Measurements from ENCODE around the gene ADAMTS2. TPM values are rescaled to one million over a fixed set of nuclear protein-coding genes. Genes with fewer than 3 reads are reported as not detected.

ADAMTS2 gene
- total RNA-seq, 1 donor from 2014 or later = 23.5 TPM

DNA sequence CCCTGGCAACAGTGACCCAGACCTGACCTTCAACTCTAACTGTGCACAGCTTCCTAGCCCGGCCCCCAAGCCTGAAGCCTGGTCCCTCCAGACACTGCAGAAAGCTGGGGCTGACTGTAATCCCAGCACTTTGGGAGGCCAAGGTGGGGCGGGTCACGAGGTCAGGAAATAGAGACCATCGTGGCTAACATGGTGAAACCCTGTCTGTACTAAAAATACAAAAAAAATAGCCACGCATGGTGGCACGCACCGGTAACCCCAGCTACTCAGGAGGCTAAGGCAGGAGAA is 35.9 kb downstream of the ADAMTS2 start:
- DNase-seq = peak; percentile 10
- Mint-ChIP-seq H3K27me3 (ENCODE audit: unreplicated experiment) (peaks cover 12% of the 10 kb centered on the region), H3K36me3 (ENCODE audit: unreplicated experiment) (peaks cover 23% of the 10 kb centered on the region), H3K9me3 (ENCODE audit: unreplicated experiment) (peaks cover 25% of the 10 kb centered on the region), H3K4me1 (ENCODE audit: low read depth, unreplicated experiment) (no peaks in the 10 kb centered on the region), H3K4me3 (ENCODE audit: unreplicated experiment) (no peak overlapping the region), H3K27ac (ENCODE audit: unreplicated experiment) (no peak overlapping the region)
- TF ChIP-seq, protein P1, sequence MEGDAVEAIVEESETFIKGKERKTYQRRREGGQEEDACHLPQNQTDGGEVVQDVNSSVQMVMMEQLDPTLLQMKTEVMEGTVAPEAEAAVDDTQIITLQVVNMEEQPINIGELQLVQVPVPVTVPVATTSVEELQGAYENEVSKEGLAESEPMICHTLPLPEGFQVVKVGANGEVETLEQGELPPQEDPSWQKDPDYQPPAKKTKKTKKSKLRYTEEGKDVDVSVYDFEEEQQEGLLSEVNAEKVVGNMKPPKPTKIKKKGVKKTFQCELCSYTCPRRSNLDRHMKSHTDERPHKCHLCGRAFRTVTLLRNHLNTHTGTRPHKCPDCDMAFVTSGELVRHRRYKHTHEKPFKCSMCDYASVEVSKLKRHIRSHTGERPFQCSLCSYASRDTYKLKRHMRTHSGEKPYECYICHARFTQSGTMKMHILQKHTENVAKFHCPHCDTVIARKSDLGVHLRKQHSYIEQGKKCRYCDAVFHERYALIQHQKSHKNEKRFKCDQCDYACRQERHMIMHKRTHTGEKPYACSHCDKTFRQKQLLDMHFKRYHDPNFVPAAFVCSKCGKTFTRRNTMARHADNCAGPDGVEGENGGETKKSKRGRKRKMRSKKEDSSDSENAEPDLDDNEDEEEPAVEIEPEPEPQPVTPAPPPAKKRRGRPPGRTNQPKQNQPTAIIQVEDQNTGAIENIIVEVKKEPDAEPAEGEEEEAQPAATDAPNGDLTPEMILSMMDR (IDR thresholded peaks at IDR 0.05; ENCODE audit: partially characterized antibody, unreplicated experiment) = no peak

DNA sequence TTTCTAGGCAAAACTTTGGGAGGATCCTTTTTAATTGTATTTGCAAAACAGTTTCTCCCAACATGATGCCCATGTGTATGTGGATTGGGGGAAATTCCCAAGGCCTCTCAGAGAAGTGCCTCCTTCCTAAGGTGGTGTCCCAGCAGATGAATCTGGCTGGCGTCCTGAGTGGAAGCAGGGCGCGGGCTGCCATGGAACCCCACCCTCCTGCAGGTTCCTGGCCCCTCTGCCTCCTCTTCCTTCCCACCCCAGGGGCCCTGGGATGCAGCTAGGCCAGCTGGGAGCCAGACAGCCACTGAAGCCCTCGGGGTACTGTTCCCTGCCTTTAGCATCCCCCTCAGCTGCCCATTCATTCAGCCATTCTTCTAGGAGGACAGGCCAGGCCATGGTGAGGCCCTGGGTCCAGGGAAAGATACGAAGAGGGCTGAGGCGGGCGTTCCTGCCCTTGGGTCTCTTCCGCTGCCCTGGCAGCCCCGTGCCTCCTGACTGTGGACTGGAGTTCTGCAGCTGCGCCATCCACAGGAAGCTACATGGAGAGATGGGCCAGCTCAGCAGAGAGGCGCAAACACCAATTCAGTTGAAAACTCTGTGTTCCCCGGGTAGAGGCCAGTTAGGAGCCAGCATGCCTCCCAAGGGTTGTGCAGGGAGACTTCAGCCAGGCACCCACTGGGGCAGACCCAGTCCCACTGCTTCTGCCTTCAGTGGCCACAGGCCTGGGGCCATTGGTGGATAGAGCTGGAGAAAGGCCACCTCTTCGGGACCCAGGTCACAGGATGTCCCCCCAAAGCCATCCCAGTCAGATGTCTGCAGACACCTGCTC is 36.5 kb downstream of the ADAMTS2 start:
- no peak overlapping the region for H3K27ac Mint-ChIP-seq (ENCODE audit: unreplicated experiment)
- H3K9me3 Mint-ChIP-seq (ENCODE audit: unreplicated experiment) = peaks cover 25% of the 10 kb centered on the region
- H3K36me3 Mint-ChIP-seq (ENCODE audit: unreplicated experiment) = peaks cover 28% of the 10 kb centered on the region
- H3K27me3 Mint-ChIP-seq (ENCODE audit: unreplicated experiment) = peaks cover 12% of the 10 kb centered on the region
- no peak overlapping the region for H3K4me3 Mint-ChIP-seq (ENCODE audit: unreplicated experiment)
- DNase-seq = peak; percentile 10
- TF ChIP-seq, protein P1 (IDR thresholded peaks at IDR 0.05; ENCODE audit: partially characterized antibody, unreplicated experiment) = no peak
- no peaks in the 10 kb centered on the region for H3K4me1 Mint-ChIP-seq (ENCODE audit: low read depth, unreplicated experiment)

DNA sequence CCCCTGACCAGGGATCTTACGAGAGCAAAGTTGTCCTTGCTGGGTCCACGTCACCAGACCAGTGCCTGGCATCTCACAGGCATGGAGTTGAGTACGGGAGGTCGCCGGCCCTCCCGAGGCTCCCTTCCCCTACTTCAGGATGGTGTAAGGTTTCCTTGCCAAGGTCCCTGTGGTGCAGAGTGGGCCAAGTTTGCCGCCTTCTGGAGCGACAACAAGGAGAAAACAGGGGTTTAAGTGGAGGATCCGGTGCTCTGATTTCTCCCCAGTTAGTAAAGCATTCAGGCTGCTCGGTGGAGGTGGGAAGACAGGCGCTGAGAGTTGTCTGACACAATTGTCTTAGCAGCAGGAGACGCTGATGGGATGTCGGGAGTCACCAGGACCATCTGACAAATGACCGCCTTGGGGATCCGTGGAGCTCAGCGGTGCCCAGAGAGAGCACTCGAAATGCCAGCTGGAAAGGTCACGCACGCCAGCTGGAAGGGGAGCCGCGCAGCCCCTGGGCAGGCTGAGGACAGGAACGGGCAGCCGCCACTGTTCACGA is 37.3 kb downstream of the ADAMTS2 start:
- H3K27me3 Mint-ChIP-seq (ENCODE audit: unreplicated experiment) = peaks cover 12% of the 10 kb centered on the region
- no peaks in the 10 kb centered on the region for H3K4me1 Mint-ChIP-seq (ENCODE audit: low read depth, unreplicated experiment)
- H3K27ac Mint-ChIP-seq (ENCODE audit: unreplicated experiment) = no peak overlapping the region
- H3K4me3 Mint-ChIP-seq (ENCODE audit: unreplicated experiment) = no peak overlapping the region
- H3K36me3 Mint-ChIP-seq (ENCODE audit: unreplicated experiment) = peaks cover 28% of the 10 kb centered on the region
- H3K9me3 Mint-ChIP-seq (ENCODE audit: unreplicated experiment) = peaks cover 24% of the 10 kb centered on the region
- TF ChIP-seq, protein P1 (IDR thresholded peaks at IDR 0.05; ENCODE audit: partially characterized antibody, unreplicated experiment) = no peak
- DNase-seq = no peak

- no peaks in the 10 kb centered on the region for H3K4me1 Mint-ChIP-seq (ENCODE audit: low read depth, unreplicated experiment)
- peaks cover 18% of the 10 kb centered on the region for H3K9me3 Mint-ChIP-seq (ENCODE audit: unreplicated experiment)
- no peak overlapping the region for H3K4me3 Mint-ChIP-seq (ENCODE audit: unreplicated experiment)
- peaks cover 21% of the 10 kb centered on the region for H3K36me3 Mint-ChIP-seq (ENCODE audit: unreplicated experiment)
- H3K27me3 Mint-ChIP-seq (ENCODE audit: unreplicated experiment) = peaks cover 9% of the 10 kb centered on the region
- TF ChIP-seq, protein P1 (IDR thresholded peaks at IDR 0.05; ENCODE audit: partially characterized antibody, unreplicated experiment) = no peak
- no peak for DNase-seq
- no peak overlapping the region for H3K27ac Mint-ChIP-seq (ENCODE audit: unreplicated experiment)
Measured at GRCh38 chr5:179307013-179307800, 38.1 kb downstream of the ADAMTS2 start.

All from glutamatergic neuron (in vitro differentiated cells).